Measurements from ENCODE around the gene LSM14A.
"Not testable (repeated sequence)": the region's sequence is repeated elsewhere in the genome, so short reads cannot be mapped to it uniquely, and the experiment has no call there.

GRCh38 chr19:34159541-34159940, 12.8 kb upstream of the LSM14A start:
- TF ChIP-seq, protein P1, sequence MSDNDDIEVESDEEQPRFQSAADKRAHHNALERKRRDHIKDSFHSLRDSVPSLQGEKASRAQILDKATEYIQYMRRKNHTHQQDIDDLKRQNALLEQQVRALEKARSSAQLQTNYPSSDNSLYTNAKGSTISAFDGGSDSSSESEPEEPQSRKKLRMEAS (CRISPR knock-in tag; IDR thresholded peaks at IDR 0.05): not testable (repeated sequence)
- TF ChIP-seq KLF1 (tag; IDR thresholded peaks at IDR 0.05); ZBTB8A (IDR thresholded peaks at IDR 0.05; ENCODE audit: partially characterized antibody); TGIF2 (CRISPR knock-in tag; IDR thresholded peaks at IDR 0.05): not testable (repeated sequence)

Measured in K562 (cell line).